Thymus (tissue), 11 donors: ENCODE measurements around the gene RAB4A. TPM values are rescaled to one million over a fixed set of nuclear protein-coding genes. Genes with fewer than 3 reads are reported as not detected.

Experiments
- DNase-seq, 9 donors: peaks; one replicate each; pipeline ENCODE4 v3.0.0-alpha.2; 2013; ENCODE audit warnings: low spot score in 9 of 9, low read depth in 6 of 9, missing footprints in 1 of 9
- H3K27ac ChIP-seq, 2 donors: one replicate each; pipeline ENCODE4 v1.5.1; 2013; ENCODE audit warnings: control low read depth in 1 of 2, low read depth in 1 of 2, low read length in 1 of 2, mild to moderate bottlenecking in 1 of 2, moderate library complexity in 1 of 2
- H3K27me3 ChIP-seq, 2 donors: one replicate each; pipeline ENCODE4 v1.5.1; 2013; ENCODE audit warnings: low read length in 1 of 2; ENCODE audit not compliant: control insufficient read depth in 2 of 2, insufficient read depth in 1 of 2
- H3K36me3 ChIP-seq, 2 donors: one replicate each; pipeline ENCODE4 v1.5.1; 2013; ENCODE audit warnings: low read length in 1 of 2, mild to moderate bottlenecking in 1 of 2, moderate library complexity in 1 of 2; ENCODE audit not compliant: control insufficient read depth in 2 of 2, insufficient read depth in 2 of 2
- H3K4me1 ChIP-seq, 2 donors: one replicate each; pipeline ENCODE4 v1.5.1; 2013; ENCODE audit warnings: low read length in 2 of 2; ENCODE audit not compliant: control insufficient read depth in 2 of 2, insufficient read depth in 2 of 2
- H3K4me3 ChIP-seq, 2 donors: one replicate each; pipeline ENCODE4 v1.5.1; 2013; ENCODE audit warnings: low read length in 2 of 2, control low read depth in 1 of 2, mild to moderate bottlenecking in 1 of 2
- H3K9me3 ChIP-seq, 2 donors: one replicate each; pipeline ENCODE4 v1.5.1; 2013; ENCODE audit warnings: low read length in 1 of 2, mild to moderate bottlenecking in 1 of 2; ENCODE audit not compliant: control insufficient read depth in 2 of 2, insufficient read depth in 1 of 2
- WGBS: extraction: QIAGEN DNeasy Blood & Tissue Kit; methylation state at CpG from one replicate; pipeline ENCODE4 v1.1.7; 2013; 5-methylcytosine and 5-hydroxymethylcytosine counted together
- polyA plus RNA-seq: library from polyadenylated mRNA; stranded (reverse); fragments of 200-250 nt; gene quantifications from one replicate; pipeline ENCODE4 v1.2.3, GENCODE V29; 2013
- total RNA-seq: library from RNA; stranded (reverse); fragments of 120-200 nt; gene quantifications from one replicate; pipeline ENCODE4 v1.2.4, GENCODE V29; 2013
- donor health status: healthy.

RAB4A gene
- total and polyA plus RNA-seq, 2 donors, result 32.0 to 39.6 TPM

DNA sequence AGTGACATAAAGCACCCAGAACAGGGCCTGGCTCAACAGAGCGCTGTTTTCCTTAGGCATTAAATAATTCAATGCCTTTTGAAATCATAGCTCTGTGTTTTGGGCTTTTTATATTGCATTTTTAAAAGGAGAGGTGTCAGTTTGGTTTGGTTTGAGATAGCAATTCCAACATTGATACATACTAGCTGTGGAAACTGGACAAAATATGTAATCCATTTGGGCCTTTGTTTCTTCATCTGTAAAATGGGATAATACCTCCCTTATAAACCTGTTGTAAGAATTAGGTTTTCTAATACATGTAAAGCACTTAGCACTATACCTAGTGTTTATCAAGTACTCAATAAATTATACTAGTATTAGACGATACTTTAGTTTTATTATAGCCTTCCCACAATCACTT, 8.7 kb upstream of the RAB4A start:
- no peaks in the 10 kb centered on the region for H3K27me3 ChIP-seq
- no peak for DNase-seq
- no peaks in the 10 kb centered on the region for H3K36me3 ChIP-seq
- H3K4me1 ChIP-seq, result peaks cover 3 to 9% of the 10 kb centered on the region in 2 donors
- 97% methylated on average over 2 of the region's 2 CpGs for WGBS
- H3K9me3 ChIP-seq, result no peaks in the 10 kb centered on the region
- H3K4me3 ChIP-seq, result no peak overlapping the region
- no peak overlapping the region for H3K27ac ChIP-seq

GRCh38 chr1:229263254-229263653, 7.7 kb upstream of the RAB4A start:
- Histone ChIP-seq H3K27ac (no peak overlapping the region), H3K9me3 (no peaks in the 10 kb centered on the region), H3K4me3 (no peak overlapping the region), H3K4me1 (peaks cover 3 to 9% of the 10 kb centered on the region in 2 donors), H3K27me3 (no peaks in the 10 kb centered on the region), H3K36me3 (no peaks in the 10 kb centered on the region)
- no peak for DNase-seq

DNA sequence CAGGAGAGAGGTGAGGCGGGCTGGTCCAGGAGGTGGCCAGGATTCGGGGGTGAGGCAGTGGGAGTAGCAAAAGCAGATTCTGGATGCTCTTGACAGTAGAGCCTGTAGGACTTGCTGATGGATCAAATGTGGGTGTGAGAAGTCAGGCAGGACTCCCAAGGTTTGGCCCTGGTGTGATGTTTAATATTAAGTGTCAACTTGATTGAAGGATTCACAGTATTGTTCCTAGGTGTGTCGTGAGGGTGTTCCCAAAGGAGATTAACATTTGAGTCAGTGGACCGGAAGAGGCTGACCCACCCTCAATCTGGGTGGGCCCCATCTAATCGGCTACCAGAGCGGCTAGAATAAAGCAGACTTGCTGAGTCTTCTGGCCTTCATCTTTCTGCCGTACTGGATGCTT, 6.8 kb upstream of the RAB4A start:
- Histone ChIP-seq H3K27me3 (no peaks in the 10 kb centered on the region), H3K4me3 (no peak overlapping the region), H3K4me1 (peaks cover 0 to 3% of the 10 kb centered on the region in 2 donors), H3K9me3 (no peaks in the 10 kb centered on the region), H3K27ac (no peak overlapping the region), H3K36me3 (no peaks in the 10 kb centered on the region)
- 98% methylated on average over 7 of the region's 7 CpGs for WGBS
- no peak for DNase-seq

- no peaks in the 10 kb centered on the region for H3K27me3 ChIP-seq
- 97% methylated on average over 5 of the region's 5 CpGs for WGBS
- H3K4me3 ChIP-seq, result no peak overlapping the region
- H3K36me3 ChIP-seq, result no peaks in the 10 kb centered on the region
- DNase-seq, result no peak
- no peaks in the 10 kb centered on the region for H3K9me3 ChIP-seq
- H3K27ac ChIP-seq, result no peak overlapping the region
- peaks cover 0 to 3% of the 10 kb centered on the region in 2 donors for H3K4me1 ChIP-seq
These were observed 6.4 kb upstream of the RAB4A start for GRCh38 chr1:229264487-229264886.

DNA sequence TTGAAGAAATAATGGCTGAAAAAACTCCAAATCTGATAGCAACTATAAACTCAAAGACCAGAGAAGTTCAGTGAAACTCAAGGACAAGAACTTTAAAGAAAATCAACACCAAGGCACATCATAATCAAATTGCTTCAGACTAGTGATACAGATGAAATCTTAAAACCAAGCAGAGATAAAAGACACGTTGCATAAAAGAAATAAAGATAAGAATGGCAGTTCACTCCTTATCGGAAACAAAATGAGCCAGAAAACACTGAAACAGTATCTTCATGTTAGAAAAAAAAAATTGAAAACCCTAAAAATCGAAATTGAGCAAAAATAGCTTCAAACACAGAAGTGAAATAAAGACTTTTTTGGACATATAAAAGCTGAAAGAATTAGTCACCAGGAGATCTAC, 4.6 kb upstream of the RAB4A start:
- no peaks in the 10 kb centered on the region for H3K27me3 ChIP-seq
- 86% methylated on average over 3 of the region's 3 CpGs for WGBS
- no peak overlapping the region for H3K27ac ChIP-seq
- no peaks in the 10 kb centered on the region for H3K36me3 ChIP-seq
- no peak for DNase-seq
- H3K4me1 ChIP-seq, result peaks cover 0 to 6% of the 10 kb centered on the region in 2 donors
- H3K4me3 ChIP-seq, result no peak overlapping the region
- H3K9me3 ChIP-seq, result peaks cover 0 to 4% of the 10 kb centered on the region in 2 donors

- Histone ChIP-seq H3K4me3 (no peak overlapping the region), H3K4me1 (peaks cover 2 to 6% of the 10 kb centered on the region in 2 donors), H3K27ac (no peak overlapping the region), H3K36me3 (no peaks in the 10 kb centered on the region), H3K27me3 (no peaks in the 10 kb centered on the region), H3K9me3 (peaks cover 0 to 4% of the 10 kb centered on the region in 2 donors)
- WGBS, result 95% methylated on average over 2 of the region's 2 CpGs
- DNase-seq, result no peak
These were observed 3.9 kb upstream of the RAB4A start for GRCh38 chr1:229266832-229267500.

DNA sequence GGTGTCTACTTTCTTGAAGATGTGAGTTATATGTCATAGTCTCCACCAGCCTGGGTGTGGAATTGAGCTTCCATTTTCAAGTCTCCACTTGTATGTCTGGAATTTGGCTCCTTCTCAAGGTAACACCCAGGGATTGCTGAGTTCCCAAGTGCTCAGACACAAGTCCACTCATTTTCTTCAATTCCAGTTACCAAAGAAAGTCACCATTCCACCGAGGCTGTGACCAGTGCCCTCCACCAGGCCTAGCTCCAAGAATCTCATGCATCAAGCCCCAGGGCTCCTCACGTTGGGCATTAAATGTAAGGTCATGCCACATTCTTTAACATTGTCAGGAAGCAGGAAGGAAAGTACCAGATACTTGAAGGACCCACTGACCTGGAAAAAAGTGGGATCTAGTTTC, 2.4 kb upstream of the RAB4A start:
- peaks cover 12 to 17% of the 10 kb centered on the region in 2 donors for H3K4me1 ChIP-seq
- H3K27ac ChIP-seq, result peak overlapping the region; percentile 11 to 63
- no peak for DNase-seq
- no peaks in the 10 kb centered on the region for H3K36me3 ChIP-seq
- H3K4me3 ChIP-seq, result no peak overlapping the region
- WGBS, result 94% methylated on average over 2 of the region's 2 CpGs
- peaks cover 0 to 4% of the 10 kb centered on the region in 2 donors for H3K9me3 ChIP-seq
- H3K27me3 ChIP-seq, result no peaks in the 10 kb centered on the region

DNA sequence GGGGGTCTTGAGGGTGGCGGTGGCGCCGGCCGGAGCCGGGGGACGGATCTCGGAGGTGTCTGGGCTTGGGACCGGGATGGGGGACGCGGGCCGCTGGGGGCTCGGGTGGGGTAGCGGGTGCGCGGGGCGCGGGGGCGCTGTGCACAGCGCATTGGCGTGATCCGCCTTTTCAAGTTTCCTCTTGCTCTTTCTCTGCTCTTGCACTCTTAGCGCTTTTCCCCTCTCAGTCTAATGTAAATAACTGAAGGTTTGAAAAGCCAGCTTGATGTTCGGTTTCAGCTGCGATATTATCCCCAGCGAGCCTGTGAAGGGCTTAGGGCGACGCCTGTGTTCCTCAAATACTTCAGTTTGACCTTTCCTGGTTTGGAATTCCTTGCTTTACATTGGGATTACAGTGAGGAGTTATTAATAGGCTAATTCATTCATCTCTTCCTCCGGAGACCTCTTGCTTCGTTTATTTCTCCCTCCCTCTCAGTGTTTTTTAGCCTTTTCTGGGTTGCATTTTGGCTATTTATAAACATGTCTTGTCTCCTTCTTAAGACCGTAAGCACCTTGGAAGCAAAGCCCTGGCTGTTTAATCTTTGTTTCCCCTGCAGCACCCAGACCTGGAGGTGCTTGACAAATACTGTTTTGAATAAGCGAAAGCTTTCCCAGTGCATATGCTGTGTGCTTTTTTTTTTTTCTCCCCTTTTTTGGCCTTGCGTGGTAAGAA, 693 bp downstream of the RAB4A start:
- peak in 4 of 9 donors; percentile 48 to 74 (median 60) for DNase-seq
- peak overlapping the region in 1 of 2 donors; percentile 84 for H3K27ac ChIP-seq
- H3K9me3 ChIP-seq, result peaks cover 0 to 4% of the 10 kb centered on the region in 2 donors
- H3K4me3 ChIP-seq, result peak overlapping the region; percentile 58 to 96
- no peaks in the 10 kb centered on the region for H3K27me3 ChIP-seq
- no peaks in the 10 kb centered on the region for H3K36me3 ChIP-seq
- H3K4me1 ChIP-seq, result peaks cover 16 to 17% of the 10 kb centered on the region in 2 donors
- whole genome bisulfite sequencing, result 2% methylated on average over 32 of the region's 32 CpGs
